GM18870 (cell line): ENCODE results near the gene CHN1.

Source experiments
- ATAC-seq: cut with Tn5 transposase; IDR thresholded peaks from one replicate; pipeline ENCODE4 v1.9.1; 2021; ENCODE audit warnings: moderate library complexity; ENCODE audit not compliant: unreplicated experiment

CHN1 gene

GRCh38 chr2:175011505-175011904 is 6.3 kb upstream of the CHN1 start:
- ATAC-seq, result no peak

DNA sequence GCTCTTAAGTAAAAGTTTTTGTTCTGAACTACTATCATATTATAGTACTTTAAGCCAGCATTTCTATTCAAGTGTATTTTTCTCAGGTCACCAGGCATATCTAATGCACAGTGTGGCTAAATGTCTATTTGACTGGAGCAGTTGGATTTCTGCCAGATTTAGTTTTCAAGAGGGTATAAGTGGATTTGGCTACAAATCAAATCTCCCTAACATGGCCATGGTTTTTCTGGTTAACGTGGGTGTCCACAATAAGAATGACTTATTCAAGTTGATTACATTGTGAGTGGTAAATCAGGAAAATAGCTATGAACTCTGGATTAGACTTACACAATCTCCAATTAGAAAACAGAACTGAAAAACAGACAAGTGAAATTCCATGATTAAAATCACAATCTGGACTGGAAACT is 5.7 kb upstream of the CHN1 start:
- ATAC-seq, result no peak

- no peak for ATAC-seq
Measured at GRCh38 chr2:175009917-175010621, 4.9 kb upstream of the CHN1 start.

GRCh38 chr2:175008801-175009495 is 3.8 kb upstream of the CHN1 start:
- no peak for ATAC-seq

DNA sequence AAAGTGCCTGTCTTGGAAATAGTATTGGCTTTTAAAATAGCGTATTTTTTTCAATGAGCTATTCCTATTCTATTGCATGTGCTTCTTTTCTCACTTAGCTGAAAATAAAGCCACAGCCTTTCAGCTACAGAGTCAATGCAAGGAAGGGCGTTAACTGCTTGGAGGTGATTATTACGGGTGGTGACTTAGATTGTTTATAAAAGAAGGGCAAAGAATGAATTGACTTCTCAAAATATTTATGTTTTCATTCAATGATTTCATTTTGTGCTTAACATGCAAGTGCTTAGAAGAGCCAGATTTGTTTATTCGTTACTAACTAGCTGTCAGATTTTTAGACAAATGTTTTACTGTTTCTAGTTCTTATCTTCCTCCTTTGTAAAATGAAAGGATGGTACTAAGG is 2.8 kb upstream of the CHN1 start:
- no peak for ATAC-seq

DNA sequence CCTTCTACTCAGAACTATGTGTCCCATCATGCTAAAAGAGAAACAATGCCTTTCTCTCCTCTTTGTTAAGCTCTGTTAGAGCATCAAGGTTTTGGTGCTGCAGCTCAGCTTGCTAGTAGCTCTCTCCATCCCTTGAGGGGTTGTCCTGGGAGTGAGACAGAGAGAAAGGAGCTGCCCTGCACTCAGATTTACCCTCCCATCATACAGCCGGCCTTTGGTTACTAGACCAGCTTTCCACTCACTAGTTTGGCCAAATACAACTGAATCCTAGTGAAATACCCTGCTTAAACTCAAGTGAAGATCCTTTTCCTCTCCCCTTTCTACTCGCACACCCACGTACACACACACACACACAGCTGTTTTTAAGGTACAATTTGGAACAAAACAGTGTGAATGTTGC is 2.3 kb upstream of the CHN1 start:
- no peak for ATAC-seq

- ATAC-seq, result no peak
Measured at GRCh38 chr2:175006281-175006680, 1.1 kb upstream of the CHN1 start.

- ATAC-seq, result no peak
Measured at GRCh38 chr2:175005733-175006264, 618 bp upstream of the CHN1 start.

DNA sequence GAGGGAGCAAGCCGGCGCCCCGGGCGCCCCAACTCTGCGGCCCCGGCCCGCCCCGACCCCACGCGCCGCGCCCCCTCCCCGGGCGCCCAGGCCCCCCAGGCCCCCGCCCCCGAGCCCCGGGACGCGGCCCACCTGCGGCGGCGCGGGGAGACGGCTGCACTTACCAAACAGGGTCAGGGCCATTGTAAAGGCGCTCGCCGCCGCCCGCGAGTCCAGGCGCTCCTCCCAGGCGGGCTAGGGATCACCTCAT is 526 bp downstream of the CHN1 start:
- no peak for ATAC-seq

- ATAC-seq, result no peak
Measured at GRCh38 chr2:175003875-175004729, 1.1 kb downstream of the CHN1 start.

DNA sequence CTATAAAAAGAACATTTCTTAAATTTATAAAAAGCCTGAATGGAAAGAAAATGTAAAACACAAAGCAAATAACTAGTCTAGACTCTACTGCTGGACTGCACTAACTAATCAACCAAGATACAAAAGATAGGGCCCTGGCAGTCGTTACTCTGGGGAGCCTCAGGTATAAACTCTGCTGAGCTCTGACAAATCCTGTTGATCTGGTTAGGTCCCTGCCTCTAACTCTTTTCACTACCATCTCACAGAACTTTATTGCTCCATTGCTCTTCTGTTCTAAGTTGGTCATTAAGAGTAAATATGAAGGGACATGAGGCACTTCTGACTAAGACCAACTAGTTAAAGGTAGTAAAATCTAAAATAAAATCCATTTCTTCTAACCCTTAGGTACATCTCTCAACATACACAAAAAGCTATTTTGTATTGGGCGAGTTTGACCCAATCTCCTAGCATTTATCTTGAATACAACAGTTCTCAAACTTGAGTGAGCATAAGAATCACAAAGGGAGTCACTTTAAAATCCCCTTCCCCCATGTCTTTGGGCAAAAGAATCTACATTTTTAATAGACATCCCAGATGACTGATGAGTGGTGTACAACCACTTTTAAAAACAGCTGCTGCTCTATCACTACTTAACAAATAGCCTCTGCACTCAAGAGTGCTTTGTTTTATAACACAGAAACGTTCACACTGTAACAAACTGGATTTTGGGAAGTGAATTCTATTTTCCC is 2.5 kb downstream of the CHN1 start:
- no peak for ATAC-seq

DNA sequence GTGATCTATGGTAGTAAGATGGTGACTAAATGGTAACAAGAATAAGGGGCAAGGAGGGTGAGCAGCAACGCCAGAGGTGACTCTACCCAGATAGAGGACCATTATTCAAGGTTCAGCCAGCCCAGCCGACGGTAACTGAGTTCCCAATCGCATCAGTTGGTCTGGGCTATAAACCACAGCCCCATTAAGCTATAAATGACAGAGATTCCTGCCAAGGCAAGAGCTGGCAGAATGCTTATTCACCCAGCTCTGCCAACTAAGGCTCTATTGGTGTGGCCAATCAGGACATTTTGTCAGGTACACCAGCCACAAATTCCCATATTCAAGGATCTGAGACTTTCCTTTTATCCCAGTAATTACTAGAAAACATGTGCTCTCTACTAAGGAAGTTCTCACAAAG is 3.6 kb downstream of the CHN1 start:
- no peak for ATAC-seq

GRCh38 chr2:174997110-174997509 is 8.1 kb downstream of the CHN1 start:
- no peak for ATAC-seq

- ATAC-seq, result no peak
Measured at GRCh38 chr2:174996622-174997021, 8.6 kb downstream of the CHN1 start.

GRCh38 chr2:174994381-174994780 is 10.8 kb downstream of the CHN1 start:
- ATAC-seq, result no peak

DNA sequence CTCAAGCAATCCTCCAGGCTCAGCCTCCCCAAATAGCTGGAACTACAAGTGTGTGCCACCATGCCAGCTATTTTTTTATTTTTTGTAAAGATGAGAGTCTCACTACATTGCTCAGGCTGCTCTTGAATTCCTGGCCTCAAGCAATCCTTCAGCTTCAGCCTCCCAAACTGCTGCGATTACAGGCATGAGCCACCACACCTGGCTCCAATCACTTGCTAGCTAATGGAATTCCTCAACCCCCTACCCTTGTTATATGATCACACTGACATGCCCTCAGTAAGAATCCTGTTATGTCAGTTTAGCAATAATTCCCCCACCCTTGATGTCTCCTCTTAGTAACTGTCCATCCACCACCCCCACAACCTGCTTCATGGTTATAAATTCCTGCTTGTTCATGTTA is 12.3 kb downstream of the CHN1 start:
- ATAC-seq, result no peak

- ATAC-seq, result no peak
Measured at GRCh38 chr2:174985614-174986013, 19.6 kb downstream of the CHN1 start.

- ATAC-seq, result no peak
Measured at GRCh38 chr2:174984561-174984960, 20.6 kb downstream of the CHN1 start.

DNA sequence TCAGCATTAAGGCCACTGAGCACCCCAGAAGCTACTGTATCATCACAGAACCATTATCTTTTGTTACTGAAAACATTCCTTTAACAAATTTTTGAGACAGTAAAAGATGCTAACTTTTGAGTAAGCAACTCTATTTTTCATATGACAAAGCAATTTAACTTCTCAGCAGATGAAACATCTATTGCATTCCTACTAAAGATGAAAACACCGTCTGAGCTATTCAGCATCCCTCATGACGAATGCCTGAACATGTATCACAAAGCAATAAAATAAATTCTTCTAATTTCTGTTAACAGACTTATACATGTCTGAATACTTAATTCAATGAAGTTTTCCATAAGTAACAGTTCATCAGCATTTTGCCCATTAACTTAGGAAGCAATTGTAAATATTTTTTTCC is 23.9 kb downstream of the CHN1 start:
- ATAC-seq, result no peak

GRCh38 chr2:174979996-174980395 is 25.2 kb downstream of the CHN1 start:
- ATAC-seq, result no peak

DNA sequence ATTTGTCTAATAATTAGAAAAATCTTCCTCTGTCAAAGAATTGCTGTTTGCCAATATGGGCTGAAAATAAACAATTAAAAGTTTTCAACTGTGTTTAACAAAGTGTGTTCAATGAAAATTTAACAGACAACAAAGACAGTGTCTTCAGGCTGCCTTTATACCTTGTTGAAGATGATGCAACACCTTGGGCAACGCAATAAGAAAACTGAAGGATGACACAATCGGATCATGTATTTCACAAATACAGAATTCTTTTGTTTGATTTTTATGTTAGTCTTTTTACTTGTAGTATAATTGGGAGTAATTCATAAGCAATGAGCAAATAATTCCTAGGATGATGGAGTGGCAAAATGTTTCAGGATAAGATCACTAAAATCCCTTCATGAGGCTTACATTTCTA is 27.8 kb downstream of the CHN1 start:
- no peak for ATAC-seq
